NCI-H1436 treated with DMSO at 0.1 percent for 48 hours (cell line): ENCODE measurements around the gene MAST4.

ENCODE experiments used
- DNase-seq: peaks from one replicate; lab custom pipeline; 2025; lab: John Stamatoyannopoulos, UW

Gene MAST4

GRCh38 chr5:67129768-67130167 is 533.6 kb downstream of the MAST4 start:
- no peak for DNase-seq

GRCh38 chr5:67133217-67133616 is 537.0 kb downstream of the MAST4 start:
- DNase-seq = no peak

- DNase-seq = peak; percentile 18
Measured at GRCh38 chr5:67133776-67134175, 537.6 kb downstream of the MAST4 start.

GRCh38 chr5:67135381-67135984 is 539.3 kb downstream of the MAST4 start:
- no peak for DNase-seq

GRCh38 chr5:67139030-67139429 is 542.8 kb downstream of the MAST4 start:
- no peak for DNase-seq

- DNase-seq = no peak
Measured at GRCh38 chr5:67140413-67140812, 544.2 kb downstream of the MAST4 start.

- no peak for DNase-seq
Measured at GRCh38 chr5:67141644-67142043, 545.5 kb downstream of the MAST4 start.

GRCh38 chr5:67142816-67143215 is 546.6 kb downstream of the MAST4 start:
- no peak for DNase-seq

GRCh38 chr5:67143549-67143948 is 547.4 kb downstream of the MAST4 start:
- DNase-seq = no peak

- DNase-seq = no peak
Measured at GRCh38 chr5:67144183-67144639, 548.0 kb downstream of the MAST4 start.

- DNase-seq = no peak
Measured at GRCh38 chr5:67146574-67146973, 550.4 kb downstream of the MAST4 start.

- DNase-seq = no peak
Measured at GRCh38 chr5:67146981-67147380, 550.8 kb downstream of the MAST4 start.

- no peak for DNase-seq
Measured at GRCh38 chr5:67147760-67148159, 551.6 kb downstream of the MAST4 start.

GRCh38 chr5:67149057-67149950 is 553.1 kb downstream of the MAST4 start:
- DNase-seq = no peak

- no peak for DNase-seq
Measured at GRCh38 chr5:67149951-67150523, 553.8 kb downstream of the MAST4 start.

- DNase-seq = no peak
Measured at GRCh38 chr5:67152400-67152799, 556.2 kb downstream of the MAST4 start.

GRCh38 chr5:67153292-67153691 is 557.1 kb downstream of the MAST4 start:
- DNase-seq = no peak

- no peak for DNase-seq
Measured at GRCh38 chr5:67154556-67155206, 558.5 kb downstream of the MAST4 start.

- DNase-seq = no peak
Measured at GRCh38 chr5:67156976-67157583, 560.9 kb downstream of the MAST4 start.

- no peak for DNase-seq
Measured at GRCh38 chr5:67160272-67160671, 564.1 kb downstream of the MAST4 start.

GRCh38 chr5:67160985-67161384 is 564.8 kb downstream of the MAST4 start:
- no peak for DNase-seq

GRCh38 chr5:67161767-67162166 is 565.6 kb downstream of the MAST4 start:
- DNase-seq = no peak
